HG03060 (cell line): ENCODE results near the gene DNM2.

Experiments
- ATAC-seq: cut with Tn5 transposase; IDR thresholded peaks from one replicate; pipeline ENCODE4 v1.9.1; 2021; ENCODE audit warnings: low read depth, moderate number of reproducible peaks; ENCODE audit not compliant: unreplicated experiment

The DNM2 gene

GRCh38 chr19:10809651-10810285 is 91.9 kb downstream of the DNM2 start:
- ATAC-seq = no peak

GRCh38 chr19:10811391-10812111 is 93.7 kb downstream of the DNM2 start:
- ATAC-seq = no peak

GRCh38 chr19:10812196-10812595 is 94.3 kb downstream of the DNM2 start:
- no peak for ATAC-seq

GRCh38 chr19:10812902-10813404 is 95.1 kb downstream of the DNM2 start:
- ATAC-seq = no peak

- no peak for ATAC-seq
Observed at GRCh38 chr19:10815007-10815536, 97.2 kb downstream of the DNM2 start.

GRCh38 chr19:10815969-10816644 is 98.2 kb downstream of the DNM2 start:
- no peak for ATAC-seq

GRCh38 chr19:10816691-10817090 is 98.8 kb downstream of the DNM2 start:
- no peak for ATAC-seq

GRCh38 chr19:10817291-10818038 is 99.6 kb downstream of the DNM2 start:
- no peak for ATAC-seq

- ATAC-seq = no peak
Observed at GRCh38 chr19:10818301-10819123, 100.6 kb downstream of the DNM2 start.

- ATAC-seq = no peak
Observed at GRCh38 chr19:10819124-10820060, 101.5 kb downstream of the DNM2 start.

GRCh38 chr19:10820173-10820572 is 102.3 kb downstream of the DNM2 start:
- ATAC-seq = no peak

GRCh38 chr19:10823690-10824089 is 105.8 kb downstream of the DNM2 start:
- ATAC-seq = no peak

GRCh38 chr19:10826231-10826630 is 108.4 kb downstream of the DNM2 start:
- no peak for ATAC-seq

GRCh38 chr19:10826846-10827245 is 109.0 kb downstream of the DNM2 start:
- ATAC-seq = no peak

GRCh38 chr19:10828981-10829821 is 111.3 kb downstream of the DNM2 start:
- ATAC-seq = no peak

GRCh38 chr19:10829967-10830366 is 112.1 kb downstream of the DNM2 start:
- no peak for ATAC-seq

- ATAC-seq = no peak
Observed at GRCh38 chr19:10830370-10830769, 112.5 kb downstream of the DNM2 start.
